ENCODE measurements around the gene RPA1.

DNA sequence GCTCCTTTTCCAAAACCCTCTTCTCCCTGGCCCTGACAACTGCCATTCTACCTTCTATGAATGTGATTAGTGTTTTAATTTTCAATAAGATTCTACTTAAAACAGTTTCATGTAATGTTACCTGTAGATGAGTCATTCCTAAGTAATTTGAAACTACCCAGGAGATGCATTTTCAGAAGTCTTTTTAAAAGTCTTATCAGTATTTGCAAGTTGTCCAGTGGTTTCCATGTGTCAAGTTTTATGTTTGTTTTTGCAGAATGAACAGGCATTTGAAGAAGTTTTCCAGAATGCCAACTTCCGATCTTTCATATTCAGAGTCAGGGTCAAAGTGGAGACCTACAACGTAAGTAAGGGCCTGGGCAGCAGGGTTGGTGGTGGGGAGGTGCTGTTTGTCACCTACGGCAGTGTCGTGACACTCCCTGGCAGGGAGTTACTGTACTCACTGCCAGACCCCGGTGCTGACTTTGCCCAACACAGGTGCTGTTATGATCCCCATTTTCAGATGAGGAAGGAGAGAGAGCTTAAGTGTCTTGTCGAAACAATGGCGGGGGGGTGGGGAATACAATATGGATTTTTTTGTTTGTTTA is 65.0 kb downstream of the RPA1 start:
- TF ChIP-seq, protein P1, sequence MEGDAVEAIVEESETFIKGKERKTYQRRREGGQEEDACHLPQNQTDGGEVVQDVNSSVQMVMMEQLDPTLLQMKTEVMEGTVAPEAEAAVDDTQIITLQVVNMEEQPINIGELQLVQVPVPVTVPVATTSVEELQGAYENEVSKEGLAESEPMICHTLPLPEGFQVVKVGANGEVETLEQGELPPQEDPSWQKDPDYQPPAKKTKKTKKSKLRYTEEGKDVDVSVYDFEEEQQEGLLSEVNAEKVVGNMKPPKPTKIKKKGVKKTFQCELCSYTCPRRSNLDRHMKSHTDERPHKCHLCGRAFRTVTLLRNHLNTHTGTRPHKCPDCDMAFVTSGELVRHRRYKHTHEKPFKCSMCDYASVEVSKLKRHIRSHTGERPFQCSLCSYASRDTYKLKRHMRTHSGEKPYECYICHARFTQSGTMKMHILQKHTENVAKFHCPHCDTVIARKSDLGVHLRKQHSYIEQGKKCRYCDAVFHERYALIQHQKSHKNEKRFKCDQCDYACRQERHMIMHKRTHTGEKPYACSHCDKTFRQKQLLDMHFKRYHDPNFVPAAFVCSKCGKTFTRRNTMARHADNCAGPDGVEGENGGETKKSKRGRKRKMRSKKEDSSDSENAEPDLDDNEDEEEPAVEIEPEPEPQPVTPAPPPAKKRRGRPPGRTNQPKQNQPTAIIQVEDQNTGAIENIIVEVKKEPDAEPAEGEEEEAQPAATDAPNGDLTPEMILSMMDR (IDR thresholded peaks at IDR 0.05): no peak
- no peak for TF ChIP-seq POLR2AphosphoS5 (IDR thresholded peaks at IDR 0.05; ENCODE audit: low read depth, low read length)
- TF ChIP-seq, protein P2, sequence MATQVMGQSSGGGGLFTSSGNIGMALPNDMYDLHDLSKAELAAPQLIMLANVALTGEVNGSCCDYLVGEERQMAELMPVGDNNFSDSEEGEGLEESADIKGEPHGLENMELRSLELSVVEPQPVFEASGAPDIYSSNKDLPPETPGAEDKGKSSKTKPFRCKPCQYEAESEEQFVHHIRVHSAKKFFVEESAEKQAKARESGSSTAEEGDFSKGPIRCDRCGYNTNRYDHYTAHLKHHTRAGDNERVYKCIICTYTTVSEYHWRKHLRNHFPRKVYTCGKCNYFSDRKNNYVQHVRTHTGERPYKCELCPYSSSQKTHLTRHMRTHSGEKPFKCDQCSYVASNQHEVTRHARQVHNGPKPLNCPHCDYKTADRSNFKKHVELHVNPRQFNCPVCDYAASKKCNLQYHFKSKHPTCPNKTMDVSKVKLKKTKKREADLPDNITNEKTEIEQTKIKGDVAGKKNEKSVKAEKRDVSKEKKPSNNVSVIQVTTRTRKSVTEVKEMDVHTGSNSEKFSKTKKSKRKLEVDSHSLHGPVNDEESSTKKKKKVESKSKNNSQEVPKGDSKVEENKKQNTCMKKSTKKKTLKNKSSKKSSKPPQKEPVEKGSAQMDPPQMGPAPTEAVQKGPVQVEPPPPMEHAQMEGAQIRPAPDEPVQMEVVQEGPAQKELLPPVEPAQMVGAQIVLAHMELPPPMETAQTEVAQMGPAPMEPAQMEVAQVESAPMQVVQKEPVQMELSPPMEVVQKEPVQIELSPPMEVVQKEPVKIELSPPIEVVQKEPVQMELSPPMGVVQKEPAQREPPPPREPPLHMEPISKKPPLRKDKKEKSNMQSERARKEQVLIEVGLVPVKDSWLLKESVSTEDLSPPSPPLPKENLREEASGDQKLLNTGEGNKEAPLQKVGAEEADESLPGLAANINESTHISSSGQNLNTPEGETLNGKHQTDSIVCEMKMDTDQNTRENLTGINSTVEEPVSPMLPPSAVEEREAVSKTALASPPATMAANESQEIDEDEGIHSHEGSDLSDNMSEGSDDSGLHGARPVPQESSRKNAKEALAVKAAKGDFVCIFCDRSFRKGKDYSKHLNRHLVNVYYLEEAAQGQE (IDR thresholded peaks at IDR 0.05; ENCODE audit: insufficient read depth in 1 of 2, low read depth in 2 of 2, low read length in 1 of 2): no peak
